CMK (cell line): ENCODE results near the gene GMFB.

Experiments
- DNase-seq: peaks from one replicate; pipeline ENCODE4 v3.0.0-alpha.2; 2010; ENCODE audit warnings: low read depth

GMFB gene

DNA sequence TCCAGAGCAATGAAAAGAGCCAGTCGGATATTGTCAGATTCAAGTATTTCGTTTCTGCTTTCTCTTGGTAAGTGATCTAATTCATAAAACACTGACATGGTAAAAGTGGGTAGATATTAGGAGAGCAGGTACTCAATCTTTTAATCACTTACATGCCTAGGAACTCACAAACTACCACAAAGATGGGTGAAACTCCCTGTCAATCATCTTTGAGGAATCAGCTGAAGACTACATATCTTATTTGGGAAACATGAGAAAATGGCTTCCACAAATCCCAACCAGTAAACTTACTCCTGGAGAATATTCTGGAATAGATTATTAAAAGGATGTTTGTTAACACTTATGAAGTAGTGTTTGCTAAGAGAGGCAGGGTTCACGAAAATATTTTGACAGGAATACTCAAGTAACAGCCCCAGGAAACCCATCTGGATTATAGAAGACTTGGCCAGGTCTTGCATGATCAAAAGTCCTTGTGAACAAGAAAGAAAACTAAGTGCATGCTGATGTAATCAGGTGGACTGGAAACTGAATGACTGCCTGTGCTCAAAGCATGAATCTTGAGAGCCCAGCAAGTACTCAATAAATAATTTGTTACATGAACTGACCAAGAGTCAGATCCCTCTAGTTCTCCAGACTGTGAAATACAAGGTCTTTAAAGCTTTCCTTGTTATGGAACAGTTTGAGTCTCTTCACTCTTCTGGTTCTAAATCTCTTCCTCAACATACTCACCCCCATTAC, 63.1 kb downstream of the GMFB start:
- DNase-seq, result no peak

DNA sequence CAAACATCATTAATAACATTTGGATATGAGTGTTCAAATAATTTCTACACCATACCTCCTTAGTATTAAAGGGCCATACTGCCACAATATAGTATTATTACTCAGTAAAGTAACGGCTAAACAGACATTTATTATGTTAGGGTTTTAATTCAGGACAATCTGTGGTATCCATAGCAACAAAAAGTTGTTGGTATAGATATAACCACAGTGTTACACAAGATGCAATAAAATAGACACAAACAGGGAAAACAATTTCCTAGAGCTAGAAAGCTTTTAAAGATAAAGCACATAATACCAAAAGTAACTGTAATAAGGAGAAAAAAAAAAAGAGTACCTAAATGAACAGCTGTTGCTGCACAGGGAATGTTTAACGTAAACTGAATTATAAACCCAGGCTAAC, 63.7 kb downstream of the GMFB start:
- DNase-seq, result no peak
